RWPE2 (cell line): Measurements from ENCODE around the gene PRSS2.
"Not testable (repeated sequence)": the region's sequence is repeated elsewhere in the genome, so short reads cannot be mapped to it uniquely, and the experiment has no call there.

Experiments used
- ATAC-seq: fragments of 200-7000 bp; cut with Tn5 transposase; 3 replicates; pipeline ENCODE4 v1.9.1; 2021; ENCODE audit warnings: low read depth
- DNase-seq: peaks from one replicate; pipeline ENCODE4 v3.0.0-alpha.2; 2020; ENCODE audit warnings: low spot score
- H3K27ac ChIP-seq: fragments of 450-650 bp; 2 replicates; pipeline ENCODE4 v1.5.1; 2017; ENCODE audit warnings: mild to moderate bottlenecking; ENCODE audit not compliant: poor library complexity, severe bottlenecking
- H3K27me3 ChIP-seq: fragments of 250-450 bp; sonication (Bioruptor Pico); 2 replicates; pipeline ENCODE4 v1.5.1; 2021; ENCODE audit warnings: mild to moderate bottlenecking, moderate library complexity; ENCODE audit not compliant: insufficient read depth, poor library complexity, severe bottlenecking
- H3K36me3 ChIP-seq: fragments of 250-450 bp; sonication (Bioruptor Pico); 2 replicates; pipeline ENCODE4 v1.5.1; 2020; ENCODE audit warnings: low read depth, mild to moderate bottlenecking, moderate library complexity
- H3K4me1 ChIP-seq: fragments of 250-450 bp; sonication (Bioruptor Pico); 2 replicates; pipeline ENCODE4 v1.5.1; 2021; ENCODE audit warnings: mild to moderate bottlenecking, moderate library complexity; ENCODE audit not compliant: insufficient read depth, poor library complexity, severe bottlenecking
- H3K4me3 ChIP-seq: fragments of 250-450 bp; sonication (Bioruptor Pico); 2 replicates; pipeline ENCODE4 v1.5.1; 2021; ENCODE audit warnings: mild to moderate bottlenecking, moderate library complexity; ENCODE audit not compliant: severe bottlenecking
- H3K9me3 ChIP-seq: fragments of 250-450 bp; sonication (Bioruptor Pico); 2 replicates; pipeline ENCODE4 v1.5.1; 2021; ENCODE audit warnings: mild to moderate bottlenecking, moderate library complexity; ENCODE audit not compliant: severe bottlenecking
- CTCF ChIP-seq: fragments of 450-650 bp; IDR thresholded peaks from one replicate; pipeline ENCODE4 v1.5.1; 2017; ENCODE audit warnings: mild to moderate bottlenecking, moderate library complexity; ENCODE audit not compliant: poor library complexity, severe bottlenecking

Gene PRSS2

GRCh38 chr7:142739923-142740492 is 30.8 kb upstream of the PRSS2 start:
- H3K4me3 ChIP-seq, result no peak overlapping the region
- no peaks in the 10 kb centered on the region for H3K9me3 ChIP-seq
- DNase-seq (no peak), ATAC-seq (no peak)
- no peaks in the 10 kb centered on the region for H3K27me3 ChIP-seq
- no peak for TF ChIP-seq CTCF
- H3K27ac ChIP-seq, result no peak overlapping the region
- H3K4me1 ChIP-seq, result no peaks in the 10 kb centered on the region
- no peaks in the 10 kb centered on the region for H3K36me3 ChIP-seq

GRCh38 chr7:142740786-142741185 is 30.0 kb upstream of the PRSS2 start:
- no peak for TF ChIP-seq CTCF
- H3K4me1 ChIP-seq, result no peaks in the 10 kb centered on the region
- H3K9me3 ChIP-seq, result no peaks in the 10 kb centered on the region
- no peak for ATAC-seq
- H3K4me3 ChIP-seq, result no peak overlapping the region
- no peaks in the 10 kb centered on the region for H3K36me3 ChIP-seq
- DNase-seq, result no peak
- no peak overlapping the region for H3K27ac ChIP-seq
- H3K27me3 ChIP-seq, result no peaks in the 10 kb centered on the region

- not testable (repeated sequence) for H3K27me3 ChIP-seq, H3K36me3 ChIP-seq, H3K9me3 ChIP-seq, H3K4me3 ChIP-seq, ATAC-seq, DNase-seq, H3K27ac ChIP-seq, H3K4me1 ChIP-seq
Measured at GRCh38 chr7:142741932-142742331, 28.8 kb upstream of the PRSS2 start.

- Histone ChIP-seq H3K27ac (no peak overlapping the region), H3K4me3 (no peak overlapping the region), H3K9me3 (no peaks in the 10 kb centered on the region), H3K4me1 (no peaks in the 10 kb centered on the region), H3K27me3 (no peaks in the 10 kb centered on the region), H3K36me3 (no peaks in the 10 kb centered on the region)
- TF ChIP-seq CTCF, result no peak
- DNase-seq, result no peak
- ATAC-seq, result no peak
Measured at GRCh38 chr7:142745091-142745635, 25.6 kb upstream of the PRSS2 start.

- Histone ChIP-seq H3K27ac (no peak overlapping the region), H3K36me3 (no peaks in the 10 kb centered on the region), H3K9me3 (no peaks in the 10 kb centered on the region), H3K27me3 (no peaks in the 10 kb centered on the region), H3K4me1 (no peaks in the 10 kb centered on the region), H3K4me3 (no peak overlapping the region)
- DNase-seq (no peak), ATAC-seq (no peak)
- TF ChIP-seq CTCF, result no peak
Measured at GRCh38 chr7:142745745-142746144, 25.0 kb upstream of the PRSS2 start.
